Measurements from ENCODE around the gene CHRNA1.

GRCh38 chr2:174752403-174753037 lies 11.8 kb downstream of the CHRNA1 start:
- no peak for TF ChIP-seq EZH2 (IDR thresholded peaks at IDR 0.05; ENCODE audit: borderline replicate concordance, insufficient read depth, low read length, poor library complexity, severe bottlenecking)
- TF ChIP-seq RAD21 (conservative IDR thresholded peaks at IDR 0.05): no peak
- TF ChIP-seq CTCF (IDR thresholded peaks at IDR 0.05; ENCODE audit: poor library complexity, severe bottlenecking): no peak
- TF ChIP-seq EP300 (conservative IDR thresholded peaks at IDR 0.05; ENCODE audit: poor library complexity, severe bottlenecking): no peak
- no peak for TF ChIP-seq REST (IDR thresholded peaks at IDR 0.05; ENCODE audit: borderline replicate concordance)
- no peak for TF ChIP-seq SMC3 (conservative IDR thresholded peaks at IDR 0.05; ENCODE audit: poor library complexity)
- no peak for TF ChIP-seq MXI1 (conservative IDR thresholded peaks at IDR 0.05; ENCODE audit: poor library complexity, severe bottlenecking)
- TF ChIP-seq TAF1 (IDR thresholded peaks at IDR 0.05; ENCODE audit: low read depth): no peak
- TF ChIP-seq POLR2AphosphoS5 (IDR thresholded peaks at IDR 0.05): no peak

All from neural cell (in vitro differentiated cells).